ENCODE data around the gene BHLHA15. TPM values are rescaled to one million over a fixed set of nuclear protein-coding genes. Genes with fewer than 3 reads are reported as not detected.

Gene BHLHA15
- polyA plus RNA-seq, 4 donors, result 0.19 to 0.44 (median 0.29) TPM; not detected in 1

GRCh38 chr7:98238976-98239375 is 27.7 kb downstream of the BHLHA15 start:
- no peak for DNase-seq (ENCODE audit: low read depth in 4 of 4, low spot score in 3 of 4)

- no peak for DNase-seq (ENCODE audit: low read depth in 4 of 4, low spot score in 3 of 4)
These were observed 29.9 kb downstream of the BHLHA15 start for GRCh38 chr7:98240961-98241673.

- no peak for DNase-seq (ENCODE audit: low read depth in 4 of 4, low spot score in 3 of 4)
These were observed 30.5 kb downstream of the BHLHA15 start for GRCh38 chr7:98241674-98242241.

GRCh38 chr7:98242342-98242741 is 31.1 kb downstream of the BHLHA15 start:
- DNase-seq (ENCODE audit: low read depth in 4 of 4, low spot score in 3 of 4), result no peak

GRCh38 chr7:98242934-98243333 is 31.7 kb downstream of the BHLHA15 start:
- no peak for DNase-seq (ENCODE audit: low read depth in 4 of 4, low spot score in 3 of 4)

GRCh38 chr7:98244871-98245270 is 33.6 kb downstream of the BHLHA15 start:
- no peak for DNase-seq (ENCODE audit: low read depth in 4 of 4, low spot score in 3 of 4)

- no peak for DNase-seq (ENCODE audit: low read depth in 4 of 4, low spot score in 3 of 4)
These were observed 36.9 kb downstream of the BHLHA15 start for GRCh38 chr7:98248156-98248555.

GRCh38 chr7:98249106-98249505 is 37.9 kb downstream of the BHLHA15 start:
- no peak for DNase-seq (ENCODE audit: low read depth in 4 of 4, low spot score in 3 of 4)

- DNase-seq (ENCODE audit: low read depth in 4 of 4, low spot score in 3 of 4), result no peak
These were observed 39.5 kb downstream of the BHLHA15 start for GRCh38 chr7:98250789-98251188.

- no peak for DNase-seq (ENCODE audit: low read depth in 4 of 4, low spot score in 3 of 4)
These were observed 40.0 kb downstream of the BHLHA15 start for GRCh38 chr7:98251231-98251600.

GRCh38 chr7:98251601-98252424 is 40.6 kb downstream of the BHLHA15 start, which contains the start of gene TECPR1:
Gene TECPR1, minus strand, starts transcription at chr7:98252232. Its CDS starts 6,086 bp downstream, at chr7:98246146.
- DNase-seq (ENCODE audit: low read depth in 4 of 4, low spot score in 3 of 4), result peak; percentile 80 to 89 (median 82)

- DNase-seq (ENCODE audit: low read depth in 4 of 4, low spot score in 3 of 4), result peak in 1 of 4 donors; percentile 15
These were observed 41.3 kb downstream of the BHLHA15 start for GRCh38 chr7:98252425-98253054.

GRCh38 chr7:98254516-98254915 is 43.3 kb downstream of the BHLHA15 start:
- no peak for DNase-seq (ENCODE audit: low read depth in 4 of 4, low spot score in 3 of 4)

- DNase-seq (ENCODE audit: low read depth in 4 of 4, low spot score in 3 of 4), result no peak
These were observed 43.8 kb downstream of the BHLHA15 start for GRCh38 chr7:98254951-98255610.

- no peak for DNase-seq (ENCODE audit: low read depth in 4 of 4, low spot score in 3 of 4)
These were observed 45.2 kb downstream of the BHLHA15 start for GRCh38 chr7:98256431-98256830.

GRCh38 chr7:98257701-98258100 is 46.5 kb downstream of the BHLHA15 start:
- DNase-seq (ENCODE audit: low read depth in 4 of 4, low spot score in 3 of 4), result no peak
